ENCODE data around the gene PRSS27.

Gene PRSS27

DNA sequence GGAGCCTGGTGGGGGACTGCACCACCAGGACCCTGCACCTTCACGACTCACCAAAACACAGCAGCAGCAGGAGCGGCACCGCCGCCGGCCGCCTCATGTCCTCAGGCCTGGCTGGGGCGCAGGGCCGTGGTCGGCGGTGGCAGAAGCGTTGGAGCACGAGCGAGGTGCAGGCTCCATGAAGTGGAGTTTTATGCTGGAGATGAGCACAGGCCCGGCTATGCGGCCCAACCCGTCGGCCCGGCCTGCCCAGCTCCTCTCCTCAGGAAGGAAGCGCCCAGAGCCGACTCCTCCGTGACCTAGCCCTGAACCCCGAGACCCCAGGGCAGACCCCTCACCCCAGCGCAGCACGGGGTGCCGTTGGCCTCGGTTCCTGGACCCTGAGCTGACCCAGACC lies at the start of gene PRSS27:
Gene PRSS27, minus strand, starts transcription at position 161 of the 394 bp plus-strand sequence. Its CDS starts 64 bp downstream, at position 97.
- DNase-seq (ENCODE audit: low read depth): no peak

DNA sequence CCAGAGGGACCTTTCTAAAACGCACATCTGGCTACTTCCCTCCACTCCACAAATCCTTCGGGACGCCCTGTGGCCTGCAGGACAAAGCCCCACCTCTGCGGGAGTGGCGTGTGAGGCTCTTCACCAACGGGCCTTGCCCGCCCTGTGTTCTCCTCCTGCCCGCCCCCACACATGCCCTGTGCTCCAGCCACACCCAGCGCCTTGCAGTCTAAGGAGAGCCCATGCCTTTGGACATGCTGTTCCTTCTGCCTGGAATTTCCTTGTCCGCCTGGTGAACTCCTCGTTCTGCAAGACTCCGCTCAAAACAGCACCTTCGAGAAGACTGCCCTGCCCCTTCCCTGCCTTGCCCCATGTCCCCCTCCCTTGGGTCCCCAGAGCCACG lies 49.6 kb upstream of the PRSS27 start:
- DNase-seq (ENCODE audit: low read depth): peak; percentile 85

DNA sequence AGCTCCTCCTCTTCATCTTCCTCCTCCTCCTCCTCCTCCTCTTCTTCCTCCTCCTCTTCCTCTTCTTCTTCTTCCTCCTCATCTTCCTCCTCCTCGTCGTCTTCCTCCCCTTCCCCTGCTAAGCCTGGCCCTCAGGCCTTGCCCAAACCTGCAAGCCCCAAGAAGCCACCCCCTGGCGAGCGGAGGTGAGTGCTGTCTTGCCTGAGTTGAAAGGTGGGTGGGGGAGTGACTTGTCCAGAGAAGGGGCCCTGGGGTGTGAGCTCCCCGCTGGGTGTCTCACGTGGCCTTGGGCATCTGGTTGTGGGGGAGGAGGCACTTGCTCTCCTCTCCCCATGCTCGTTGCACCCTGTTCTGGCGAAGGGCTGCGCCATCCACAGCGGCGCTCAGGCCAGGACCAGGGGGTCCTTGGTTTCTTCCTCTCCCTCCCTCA lies 49.1 kb upstream of the PRSS27 start:
- peak; percentile 41 for DNase-seq (ENCODE audit: low read depth)

DNA sequence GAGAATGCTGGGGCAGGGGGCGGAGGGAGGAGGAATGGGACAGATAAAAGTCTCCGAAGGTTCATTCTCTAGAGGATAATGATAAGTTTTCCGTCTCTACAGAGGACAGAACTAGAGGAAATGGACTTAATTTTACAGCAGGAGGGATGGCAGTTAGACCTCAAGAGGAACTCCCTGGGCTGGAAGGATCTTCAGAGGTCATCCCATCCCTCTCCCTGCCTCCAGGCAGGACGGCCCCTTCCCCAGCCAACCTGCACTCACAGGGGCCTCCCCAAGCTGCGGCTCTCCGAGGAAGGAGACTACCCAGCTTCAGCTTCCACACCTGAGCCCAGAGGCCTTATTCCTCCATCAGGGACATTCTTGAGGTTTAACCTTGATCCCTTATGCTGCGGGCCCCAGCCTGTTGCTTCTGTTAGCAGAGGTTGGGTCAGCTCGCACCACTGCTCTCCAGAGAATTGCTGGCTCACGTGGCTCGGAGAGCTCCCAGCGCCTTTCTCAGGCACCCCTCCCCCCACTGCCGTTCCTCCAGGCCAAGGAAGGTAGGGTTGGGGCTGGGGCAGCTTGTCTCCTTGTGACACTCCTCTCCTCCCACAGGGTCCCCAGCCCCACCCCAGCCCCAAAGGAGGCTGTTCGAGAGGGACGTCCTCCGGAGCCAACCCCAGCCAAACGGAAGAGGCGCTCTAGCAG lies 48.5 kb upstream of the PRSS27 start:
- DNase-seq (ENCODE audit: low read depth): peak; percentile 79

DNA sequence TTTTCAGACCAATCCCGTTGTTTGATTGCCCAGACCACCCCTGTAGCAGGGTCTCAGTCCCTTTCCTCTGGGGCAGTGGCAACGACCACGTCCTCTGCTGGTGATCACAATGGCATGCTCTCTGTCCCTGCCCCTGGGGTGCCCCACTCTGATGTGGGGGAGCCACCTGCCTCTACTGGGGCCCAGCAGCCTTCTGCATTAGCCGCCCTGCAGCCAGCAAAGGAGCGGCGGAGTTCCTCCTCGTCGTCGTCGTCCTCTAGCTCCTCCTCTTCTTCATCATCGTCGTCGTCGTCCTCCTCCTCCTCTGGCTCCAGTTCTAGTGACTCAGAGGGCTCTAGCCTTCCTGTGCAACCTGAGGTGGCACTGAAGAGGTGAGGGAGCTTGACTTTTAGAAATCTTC lies 47.9 kb upstream of the PRSS27 start:
- no peak for DNase-seq (ENCODE audit: low read depth)

DNA sequence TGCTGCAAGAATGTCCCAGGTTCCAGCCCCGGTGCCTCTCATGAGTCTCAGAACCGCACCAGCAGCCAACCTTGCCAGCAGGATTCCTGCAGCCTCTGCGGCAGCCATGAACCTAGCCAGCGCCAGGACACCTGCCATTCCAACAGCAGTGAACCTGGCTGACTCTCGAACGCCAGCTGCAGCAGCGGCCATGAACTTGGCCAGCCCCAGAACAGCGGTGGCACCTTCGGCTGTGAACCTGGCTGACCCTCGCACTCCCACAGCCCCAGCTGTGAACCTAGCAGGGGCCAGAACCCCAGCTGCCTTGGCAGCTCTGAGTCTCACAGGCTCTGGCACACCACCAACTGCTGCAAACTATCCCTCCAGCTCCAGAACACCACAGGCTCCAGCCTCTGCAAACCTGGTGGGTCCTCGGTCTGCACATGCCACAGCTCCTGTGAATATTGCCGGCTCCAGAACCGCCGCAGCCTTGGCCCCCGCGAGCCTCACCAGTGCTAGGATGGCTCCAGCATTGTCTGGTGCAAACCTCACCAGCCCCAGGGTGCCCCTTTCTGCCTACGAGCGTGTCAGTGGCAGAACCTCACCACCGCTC lies 47.2 kb upstream of the PRSS27 start:
- DNase-seq (ENCODE audit: low read depth): no peak

DNA sequence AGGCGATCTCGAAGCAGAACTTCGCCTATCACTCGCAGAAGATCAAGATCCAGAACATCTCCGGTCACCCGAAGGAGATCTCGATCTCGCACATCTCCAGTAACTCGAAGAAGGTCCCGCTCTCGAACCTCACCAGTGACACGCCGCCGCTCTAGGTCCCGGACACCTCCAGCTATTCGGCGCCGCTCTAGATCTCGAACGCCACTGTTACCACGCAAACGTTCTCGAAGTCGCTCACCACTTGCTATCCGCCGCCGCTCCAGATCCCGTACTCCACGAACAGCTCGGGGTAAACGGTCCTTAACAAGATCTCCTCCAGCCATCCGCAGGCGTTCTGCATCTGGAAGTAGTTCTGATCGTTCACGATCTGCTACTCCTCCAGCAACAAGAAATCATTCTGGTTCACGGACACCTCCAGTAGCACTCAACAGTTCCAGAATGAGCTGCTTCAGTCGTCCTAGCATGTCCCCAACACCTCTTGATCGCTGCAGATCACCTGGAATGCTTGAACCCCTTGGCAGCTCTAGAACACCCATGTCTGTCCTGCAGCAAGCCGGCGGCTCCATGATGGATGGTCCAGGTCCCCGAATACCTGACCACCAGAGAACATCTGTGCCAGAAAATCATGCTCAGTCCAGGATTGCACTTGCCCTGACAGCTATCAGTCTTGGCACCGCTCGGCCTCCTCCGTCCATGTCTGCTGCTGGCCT lies 46.6 kb upstream of the PRSS27 start:
- DNase-seq (ENCODE audit: low read depth): no peak

DNA sequence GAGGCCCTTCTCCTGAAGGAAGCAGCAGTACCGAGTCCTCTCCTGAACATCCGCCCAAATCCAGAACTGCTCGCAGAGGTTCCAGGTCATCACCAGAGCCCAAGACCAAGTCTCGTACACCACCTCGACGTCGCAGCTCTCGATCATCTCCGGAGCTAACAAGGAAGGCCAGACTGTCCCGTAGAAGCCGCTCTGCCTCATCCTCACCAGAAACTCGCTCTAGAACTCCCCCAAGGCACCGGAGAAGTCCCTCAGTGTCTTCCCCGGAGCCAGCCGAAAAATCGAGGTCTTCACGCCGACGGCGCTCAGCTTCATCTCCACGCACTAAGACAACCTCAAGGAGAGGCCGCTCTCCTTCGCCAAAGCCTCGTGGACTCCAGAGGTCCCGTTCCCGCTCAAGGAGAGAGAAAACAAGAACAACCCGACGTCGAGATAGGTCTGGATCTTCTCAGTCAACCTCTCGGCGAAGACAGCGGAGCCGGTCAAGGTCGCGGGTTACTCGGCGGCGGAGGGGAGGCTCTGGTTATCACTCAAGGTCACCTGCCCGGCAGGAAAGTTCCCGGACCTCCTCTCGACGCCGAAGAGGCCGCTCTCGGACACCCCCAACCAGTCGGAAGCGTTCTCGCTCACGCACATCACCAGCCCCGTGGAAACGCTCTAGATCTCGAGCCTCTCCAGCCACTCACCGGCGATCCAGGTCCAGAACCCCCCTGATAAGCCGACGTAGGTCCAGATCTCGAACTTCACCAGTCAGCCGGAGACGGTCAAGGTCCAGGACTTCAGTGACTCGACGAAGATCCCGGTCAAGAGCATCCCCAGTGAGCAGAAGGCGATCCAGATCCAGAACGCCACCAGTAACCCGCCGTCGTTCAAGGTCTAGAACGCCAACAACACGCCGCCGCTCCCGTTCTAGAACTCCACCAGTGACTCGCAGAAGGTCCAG lies 45.7 kb upstream of the PRSS27 start:
- no peak for DNase-seq (ENCODE audit: low read depth)

DNA sequence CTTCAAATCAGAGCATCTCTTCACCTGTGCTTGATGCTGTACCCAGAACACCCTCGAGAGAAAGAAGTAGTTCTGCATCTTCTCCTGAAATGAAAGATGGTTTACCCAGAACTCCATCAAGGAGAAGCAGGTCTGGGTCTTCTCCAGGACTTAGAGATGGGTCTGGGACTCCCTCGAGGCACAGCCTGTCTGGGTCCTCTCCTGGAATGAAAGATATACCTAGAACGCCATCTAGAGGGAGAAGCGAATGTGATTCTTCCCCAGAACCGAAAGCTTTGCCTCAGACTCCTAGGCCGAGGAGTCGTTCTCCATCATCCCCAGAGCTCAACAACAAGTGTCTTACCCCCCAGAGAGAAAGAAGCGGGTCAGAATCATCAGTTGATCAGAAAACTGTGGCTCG lies 44.7 kb upstream of the PRSS27 start:
- no peak for DNase-seq (ENCODE audit: low read depth)

DNA sequence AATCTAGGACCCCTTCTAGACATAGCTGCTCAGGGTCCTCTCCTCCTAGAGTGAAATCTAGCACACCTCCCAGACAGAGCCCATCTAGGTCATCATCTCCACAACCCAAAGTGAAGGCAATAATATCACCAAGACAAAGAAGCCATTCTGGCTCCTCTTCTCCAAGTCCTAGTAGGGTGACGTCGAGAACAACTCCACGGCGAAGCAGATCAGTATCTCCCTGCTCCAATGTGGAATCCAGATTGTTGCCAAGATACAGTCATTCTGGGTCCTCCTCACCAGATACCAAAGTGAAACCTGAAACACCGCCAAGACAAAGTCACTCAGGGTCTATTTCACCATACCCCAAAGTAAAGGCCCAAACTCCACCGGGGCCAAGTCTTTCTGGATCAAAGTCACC lies 43.1 kb upstream of the PRSS27 start:
- DNase-seq (ENCODE audit: low read depth): no peak

DNA sequence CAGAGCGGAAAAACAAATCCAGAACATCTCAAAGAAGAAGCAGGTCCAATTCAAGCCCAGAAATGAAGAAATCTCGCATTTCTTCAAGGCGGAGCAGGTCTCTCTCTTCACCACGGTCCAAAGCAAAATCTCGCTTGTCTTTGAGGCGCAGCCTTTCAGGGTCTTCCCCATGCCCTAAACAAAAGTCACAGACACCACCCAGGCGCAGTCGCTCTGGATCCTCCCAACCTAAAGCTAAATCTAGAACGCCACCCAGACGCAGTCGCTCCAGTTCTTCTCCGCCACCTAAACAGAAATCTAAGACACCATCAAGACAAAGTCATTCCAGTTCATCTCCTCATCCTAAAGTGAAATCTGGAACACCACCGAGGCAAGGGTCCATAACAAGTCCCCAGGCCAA lies 42.7 kb upstream of the PRSS27 start:
- DNase-seq (ENCODE audit: low read depth): no peak

DNA sequence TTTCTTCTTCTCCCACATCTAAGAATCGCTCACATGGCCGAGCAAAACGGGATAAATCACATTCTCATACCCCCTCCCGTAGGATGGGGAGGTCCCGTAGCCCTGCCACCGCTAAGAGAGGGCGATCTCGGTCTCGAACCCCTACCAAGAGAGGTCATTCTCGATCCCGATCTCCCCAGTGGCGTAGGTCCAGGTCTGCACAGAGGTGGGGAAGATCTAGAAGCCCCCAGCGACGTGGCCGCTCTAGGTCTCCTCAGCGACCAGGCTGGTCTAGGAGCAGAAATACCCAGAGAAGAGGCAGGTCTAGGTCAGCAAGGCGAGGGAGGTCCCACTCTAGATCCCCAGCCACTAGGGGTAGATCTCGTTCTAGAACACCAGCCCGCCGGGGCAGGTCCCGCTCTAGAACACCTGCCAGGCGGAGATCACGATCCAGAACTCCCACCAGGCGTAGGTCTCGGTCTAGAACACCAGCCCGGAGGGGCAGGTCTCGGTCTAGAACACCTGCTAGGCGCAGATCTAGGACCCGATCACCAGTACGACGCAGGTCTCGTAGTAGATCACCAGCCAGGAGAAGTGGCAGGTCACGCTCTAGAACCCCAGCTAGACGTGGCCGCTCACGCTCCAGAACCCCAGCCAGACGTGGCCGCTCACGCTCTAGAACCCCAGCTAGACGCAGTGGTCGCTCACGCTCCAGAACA lies 42.0 kb upstream of the PRSS27 start:
- no peak for DNase-seq (ENCODE audit: low read depth)

DNA sequence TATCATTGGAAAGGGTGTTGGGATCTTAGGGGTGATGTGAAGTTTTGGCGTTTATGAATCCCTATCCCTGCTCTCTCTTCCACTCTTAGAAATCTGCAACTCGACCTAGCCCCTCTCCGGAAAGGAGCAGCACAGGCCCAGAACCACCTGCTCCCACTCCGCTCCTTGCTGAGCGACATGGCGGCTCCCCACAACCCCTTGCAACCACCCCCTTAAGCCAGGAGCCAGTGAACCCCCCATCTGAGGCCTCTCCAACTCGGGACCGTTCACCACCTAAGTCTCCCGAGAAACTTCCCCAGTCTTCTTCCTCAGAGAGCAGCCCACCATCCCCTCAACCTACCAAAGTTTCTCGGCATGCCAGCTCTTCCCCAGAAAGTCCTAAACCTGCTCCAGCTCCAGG lies 41.4 kb upstream of the PRSS27 start:
- no peak for DNase-seq (ENCODE audit: low read depth)

DNA sequence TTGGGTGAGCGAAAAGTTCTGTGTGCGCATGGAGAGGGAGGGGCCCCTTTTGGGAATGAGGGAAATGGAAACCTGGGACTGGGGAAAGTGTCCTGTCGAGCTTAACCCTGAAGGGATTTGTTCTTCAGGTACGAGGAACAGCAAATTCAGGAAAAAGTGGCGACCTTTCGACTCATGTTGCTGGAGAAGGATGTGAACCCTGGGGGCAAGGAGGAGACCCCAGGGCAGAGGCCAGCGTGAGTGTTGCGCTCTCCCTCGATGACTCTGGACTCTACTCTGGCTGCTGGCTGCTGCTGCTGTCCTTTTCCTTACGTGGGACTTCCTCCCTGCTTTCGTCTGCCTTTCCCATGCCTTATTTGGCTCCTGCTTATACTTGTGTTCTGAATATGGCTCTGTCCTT lies 37.3 kb upstream of the PRSS27 start:
- no peak for DNase-seq (ENCODE audit: low read depth)

DNA sequence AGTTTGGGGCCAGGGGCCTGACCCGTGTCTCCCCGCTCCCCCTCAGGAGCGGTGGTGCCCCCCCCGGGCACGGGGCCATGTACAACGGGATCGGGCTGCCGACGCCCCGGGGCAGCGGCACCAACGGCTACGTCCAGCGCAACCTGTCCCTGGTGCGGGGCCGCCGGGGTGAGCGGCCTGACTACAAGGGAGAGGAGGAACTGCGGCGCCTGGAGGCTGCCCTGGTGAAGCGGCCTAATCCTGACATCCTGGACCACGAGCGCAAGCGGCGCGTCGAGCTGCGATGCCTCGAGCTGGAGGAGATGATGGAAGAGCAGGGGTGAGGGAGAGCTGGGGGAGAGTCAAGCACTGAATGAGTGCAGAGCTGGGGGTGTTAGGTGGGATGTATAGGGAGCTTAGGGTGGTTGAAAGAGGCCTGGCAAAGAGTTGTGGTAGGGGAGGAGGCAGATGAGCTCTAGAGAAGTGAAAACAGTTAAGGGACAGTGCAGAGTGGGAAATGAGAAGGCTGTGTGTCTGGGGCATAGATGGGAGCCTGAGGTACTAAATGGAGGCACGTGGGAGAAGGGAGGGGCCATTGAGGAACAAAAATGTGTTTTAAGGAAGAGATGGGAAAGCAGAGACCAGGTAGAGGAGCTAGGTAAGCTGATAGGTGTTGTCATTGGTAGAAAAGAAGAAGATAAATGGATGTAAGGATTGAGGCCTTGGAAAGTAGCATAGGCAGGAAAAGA lies 36.4 kb upstream of the PRSS27 start:
- no peak for DNase-seq (ENCODE audit: low read depth)

DNA sequence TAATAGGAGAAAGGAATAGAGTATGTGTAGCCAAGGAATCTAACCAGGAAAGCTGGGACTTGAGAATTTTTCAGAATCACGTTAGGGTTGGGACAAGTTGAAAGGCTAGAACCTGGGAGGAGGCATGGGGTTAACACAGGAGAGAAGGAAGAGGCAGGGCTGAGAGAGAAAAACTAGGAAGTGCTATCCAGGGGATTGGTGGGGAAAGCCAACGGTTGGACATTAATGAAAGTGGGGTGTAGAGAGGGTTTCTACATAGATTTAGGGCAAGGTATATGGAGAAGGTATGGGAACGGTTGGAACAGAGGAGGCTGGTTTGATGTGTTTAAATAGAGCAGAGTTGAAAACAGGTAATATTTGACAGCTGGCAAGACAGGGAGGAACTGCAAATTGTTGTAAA lies 35.1 kb upstream of the PRSS27 start:
- DNase-seq (ENCODE audit: low read depth): no peak

DNA sequence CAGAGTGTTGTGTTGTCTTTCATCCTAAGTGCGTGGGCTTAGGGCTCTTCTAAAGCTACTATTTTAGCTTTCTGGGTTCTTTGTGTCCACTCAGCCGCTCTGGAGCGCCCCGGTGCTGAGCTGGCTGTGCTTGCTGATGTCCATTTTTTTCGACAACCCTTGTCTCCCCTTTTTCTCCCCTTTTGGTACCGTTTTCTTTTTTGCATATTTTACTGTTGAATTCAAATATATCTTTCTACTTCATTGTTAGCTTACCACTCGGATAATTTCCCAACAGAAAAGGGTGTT lies 33.7 kb upstream of the PRSS27 start:
- DNase-seq (ENCODE audit: low read depth): no peak

DNA sequence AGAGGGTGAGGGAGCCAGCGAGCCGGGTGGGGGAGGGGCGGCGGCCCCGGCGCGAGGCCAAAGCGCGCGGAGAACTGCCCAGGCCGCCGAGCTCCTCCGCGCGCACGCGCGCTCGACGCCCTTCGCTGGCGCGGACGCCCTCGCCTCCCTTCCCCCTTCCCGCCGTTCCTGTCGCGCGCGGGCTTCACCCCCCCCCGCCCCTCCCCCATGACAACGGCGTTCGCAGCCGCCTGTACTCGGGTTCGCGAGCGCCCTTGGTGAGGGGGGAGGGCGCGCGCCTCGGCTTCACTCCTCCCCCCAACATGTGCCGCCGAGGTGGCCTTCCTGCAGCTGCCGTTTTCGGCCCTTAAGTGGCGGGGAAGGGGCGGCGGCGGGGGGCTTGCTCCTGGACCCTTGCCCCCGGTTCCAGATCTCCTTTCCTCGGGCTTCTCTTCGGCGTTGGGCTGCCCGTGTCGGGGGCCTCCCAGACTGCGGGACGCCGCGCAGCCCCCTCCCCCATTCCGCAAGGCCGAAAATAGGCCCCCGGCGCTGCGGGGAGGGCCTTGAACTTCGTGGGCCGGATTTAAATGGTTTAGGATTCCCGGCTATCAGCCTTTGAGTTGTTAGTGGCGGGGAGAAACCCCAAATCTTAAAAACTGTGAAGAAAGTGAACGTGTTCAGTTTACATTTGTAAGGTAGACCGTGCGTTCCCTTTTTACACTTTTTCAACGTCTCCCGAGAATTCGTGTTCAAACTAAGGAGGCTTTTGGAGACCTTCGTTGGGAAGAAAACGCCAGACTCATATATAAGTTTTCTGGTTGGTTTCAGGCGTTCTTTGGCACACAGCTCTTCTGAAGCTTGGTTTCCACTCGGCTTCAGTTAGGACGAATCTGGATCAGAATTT lies 33.1 kb upstream of the PRSS27 start:
- DNase-seq (ENCODE audit: low read depth): peak; percentile 76

DNA sequence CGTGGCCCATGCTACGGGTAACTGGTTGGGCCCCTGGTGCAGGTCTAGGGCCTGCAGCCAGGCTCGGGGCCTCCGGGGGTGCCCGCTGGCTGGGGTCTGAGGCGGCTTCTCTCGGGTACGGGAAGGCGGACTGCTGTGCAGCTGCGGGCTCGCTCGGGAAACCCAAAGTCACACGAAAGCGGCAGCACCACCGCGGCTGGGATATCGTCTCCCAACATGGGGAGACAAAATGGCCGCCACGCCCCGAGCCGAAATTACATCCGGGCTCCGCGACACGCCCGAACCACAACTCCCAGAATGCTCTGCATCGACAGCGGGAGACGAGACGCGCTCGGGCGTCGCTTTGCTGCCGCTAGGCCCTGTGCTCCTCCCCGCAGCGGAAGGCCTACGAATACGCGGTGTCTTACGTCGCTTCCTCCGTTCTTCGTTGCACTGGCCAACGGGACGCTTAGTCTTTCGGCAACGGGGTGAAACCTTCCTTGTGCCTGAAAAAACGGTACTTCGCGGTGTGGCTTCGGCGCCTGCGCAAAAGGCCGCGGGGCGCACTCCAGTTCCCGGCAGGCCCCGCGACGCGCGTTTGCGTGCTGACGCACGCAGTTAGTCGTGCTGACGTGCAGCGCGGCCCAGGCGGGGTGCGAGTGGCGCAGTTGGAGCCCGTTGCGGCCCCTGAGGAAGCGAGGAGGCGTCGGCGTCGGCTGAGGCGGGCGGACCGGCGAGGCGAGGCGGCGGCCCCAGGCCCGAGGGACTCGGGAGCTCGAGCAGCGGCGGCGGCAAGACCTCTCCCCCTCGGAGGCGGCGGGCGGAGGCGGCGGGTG lies 32.2 kb upstream of the PRSS27 start, which contains the start of gene SRRM2:
Gene SRRM2, plus strand, starts transcription at position 604 of the 815 bp plus-strand sequence. CDS start 3,727 bp downstream, outside the sequence.
- DNase-seq (ENCODE audit: low read depth): peak; percentile 93
